Sigmoid colon (tissue), 7 donors: ENCODE results near the gene SALL4. TPM values are rescaled to one million over a fixed set of nuclear protein-coding genes. Genes with fewer than 3 reads are reported as not detected.

ENCODE experiments used
- DNase-seq: peaks from one replicate; pipeline ENCODE4 v3.0.0-alpha.2; 2019
- H3K27ac ChIP-seq, 4 donors: fragments of 200-600 bp; sonication (generic); one replicate each; pipeline ENCODE4 v1.5.1; 2016 to 2019; ENCODE audit warnings: mild to moderate bottlenecking in 1 of 4
- H3K27me3 ChIP-seq, 3 donors: fragments of 200-600 bp; sonication (generic); one replicate each; pipeline ENCODE4 v1.5.1; 2019; ENCODE audit warnings: mild to moderate bottlenecking in 1 of 3
- H3K36me3 ChIP-seq, 4 donors: fragments of 200-600 bp; sonication (generic); one replicate each; pipeline ENCODE4 v1.5.1; 2016 to 2019
- H3K4me1 ChIP-seq, 4 donors: fragments of 200-600 bp; sonication (generic); one replicate each; pipeline ENCODE4 v1.5.1; 2017 to 2019
- H3K4me3 ChIP-seq, 4 donors: fragments of 200-600 bp; sonication (generic); one replicate each; pipeline ENCODE4 v1.5.1; 2017 to 2019; ENCODE audit warnings: mild to moderate bottlenecking in 2 of 4, moderate library complexity in 1 of 4
- H3K9me3 ChIP-seq, 4 donors: fragments of 200-600 bp in 3 of 4; sonication (generic) in 3 of 4; one replicate each; pipeline versions ENCODE4 v1.5.1 to v1.6.1; 2013 to 2019
- CTCF ChIP-seq, 4 experiments: fragments of 450-650 bp in 3 of 4; fragments of 200-600 bp in 1 of 4; IDR thresholded peaks; one replicate each; pipeline ENCODE4 v1.5.1; 2016 to 2019; ENCODE audit warnings: antibody characterized with exemption in 4 of 4, mild to moderate bottlenecking in 3 of 4, moderate library complexity in 2 of 4
- EP300 ChIP-seq, 4 donors: sonication (generic); formaldehyde crosslinking; IDR thresholded peaks; one replicate each; pipeline ENCODE4 v1.6.1; 2017; ENCODE audit warnings: antibody characterized with exemption in 4 of 4
- POLR2A ChIP-seq, 2 donors: fragments of 450-650 bp; IDR thresholded peaks; one replicate each; pipeline ENCODE4 v1.6.1; 2016; ENCODE audit warnings: antibody characterized with exemption in 2 of 2, mild to moderate bottlenecking in 2 of 2, moderate library complexity in 2 of 2
- POLR2AphosphoS5 ChIP-seq, 4 donors: sonication (generic); formaldehyde crosslinking; IDR thresholded peaks; one replicate each; pipeline ENCODE4 v1.6.1; 2017; ENCODE audit warnings: antibody characterized with exemption in 4 of 4
- WGBS, 2 donors: extraction: QIAGEN DNeasy Blood & Tissue Kit; methylation state at CpG; one replicate each; pipeline ENCODE4 v1.1.7; 2013; 5-methylcytosine and 5-hydroxymethylcytosine counted together
- intact Hi-C: fragments of 100-400 bp; cut with DNase I; formaldehyde crosslinking; loops from one replicate; pipeline ENCODE4 v1.15.1; 2023
- polyA plus RNA-seq, 3 donors: library from polyadenylated mRNA; stranded (reverse); fragments of 200-250 nt; gene quantifications; one replicate each; pipeline ENCODE4 v1.2.3, GENCODE V29; 2013
- total RNA-seq, 4 donors: library from RNA; depleted of rRNA; stranded (reverse); fragments of >200 nt; gene quantifications; one replicate each; pipeline ENCODE4 v1.1.0, GENCODE V29; 2016
- donor health status: healthy with polysubstance abuse.
- donor health status: Bipolar disorder and iron deficiency.
- donor health status: healthy.

Gene SALL4
- total and polyA plus RNA-seq, 7 donors: 0.12 to 3.0 (median 0.60) TPM; not detected in 4

DNA sequence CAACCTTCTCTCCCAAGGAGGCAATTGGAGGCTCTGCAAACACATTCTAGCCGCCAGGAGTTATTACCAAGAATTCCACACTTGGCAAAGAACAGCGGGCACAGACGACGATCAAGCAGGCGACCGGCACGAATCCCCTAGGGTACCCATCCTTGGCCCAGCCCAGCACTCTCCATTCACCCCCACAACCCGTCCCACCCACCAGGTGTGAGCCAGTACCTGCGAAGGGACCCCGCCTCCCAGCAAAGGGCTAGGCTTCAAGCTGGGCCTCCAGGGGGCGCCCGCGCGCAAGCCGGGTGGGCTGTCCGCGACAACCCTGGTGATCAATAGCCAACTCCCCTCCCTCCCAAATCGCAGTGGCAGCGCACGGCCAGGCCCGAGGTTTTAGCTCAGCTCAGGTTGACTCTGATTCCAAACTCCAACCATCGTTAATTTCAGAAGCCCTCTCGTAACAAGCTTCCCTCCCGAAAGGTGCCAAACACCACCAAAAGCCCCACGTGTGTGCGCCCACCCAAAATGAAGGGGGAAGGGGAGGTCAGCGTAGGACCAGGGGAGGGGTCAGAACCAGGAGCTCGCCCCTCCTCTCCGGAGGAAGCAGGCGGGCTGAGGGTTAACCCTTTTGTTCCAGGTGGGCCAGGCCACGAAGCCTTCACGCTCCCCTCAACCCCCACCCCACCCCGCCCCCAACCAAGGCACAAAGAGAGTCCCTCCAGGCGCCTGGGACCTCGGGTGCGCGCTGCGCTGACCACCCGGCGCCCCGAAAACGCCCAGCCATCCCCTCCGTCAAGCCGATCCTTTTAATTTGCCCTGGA is 2.1 kb downstream of the SALL4 start:
- Histone ChIP-seq H3K9me3 (no peaks in the 10 kb centered on the region), H3K4me1 (peaks cover 0 to 30% (median 24%) of the 10 kb centered on the region in 4 donors), H3K4me3 (peak overlapping the region in 3 of 4 donors; percentile 28 to 45 (median 42)), H3K27ac (no peak overlapping the region), H3K36me3 (no peaks in the 10 kb centered on the region), H3K27me3 (peaks cover 19 to 54% (median 41%) of the 10 kb centered on the region in 3 donors)
- TF ChIP-seq CTCF (IDR thresholded peaks at IDR 0.05) (peak; percentile 23 to 60 (median 48)), EP300 (IDR thresholded peaks at IDR 0.05) (no peak)
- no peak for DNase-seq
- intact Hi-C loops: no loop called here
- 1% methylated on average over 44 of the region's 44 CpGs for WGBS, 2 donors

DNA sequence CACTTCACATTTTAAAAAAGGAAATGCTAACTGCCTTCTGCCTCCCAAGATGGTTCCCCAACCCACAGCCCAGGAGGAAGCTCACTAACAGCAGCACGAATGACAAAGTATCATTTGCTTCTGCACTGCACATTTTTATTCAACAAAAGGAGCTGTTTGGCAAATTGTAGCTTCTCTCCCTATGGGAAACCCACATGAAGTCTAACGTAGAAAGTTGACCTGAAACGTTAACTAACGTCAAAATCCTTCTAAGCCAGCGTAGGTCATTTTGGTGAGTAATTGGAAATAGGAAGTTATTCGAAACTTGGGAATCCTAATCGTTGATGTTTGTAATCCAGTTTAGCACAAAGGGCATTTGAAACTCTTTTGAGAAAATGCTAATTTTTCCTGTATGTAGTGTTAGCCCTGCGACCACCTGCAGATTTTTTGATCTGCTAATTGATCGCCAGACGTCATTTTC is 2.9 kb downstream of the SALL4 start:
- H3K4me1 ChIP-seq: peaks cover 0 to 30% (median 24%) of the 10 kb centered on the region in 4 donors
- peaks cover 19 to 54% (median 41%) of the 10 kb centered on the region in 3 donors for H3K27me3 ChIP-seq
- H3K36me3 ChIP-seq: no peaks in the 10 kb centered on the region
- intact Hi-C loops: no loop called here
- no peak for DNase-seq
- no peak for TF ChIP-seq EP300 (IDR thresholded peaks at IDR 0.05)
- TF ChIP-seq CTCF (IDR thresholded peaks at IDR 0.05): no peak
- TF ChIP-seq POLR2AphosphoS5 (IDR thresholded peaks at IDR 0.05): no peak
- TF ChIP-seq POLR2A (IDR thresholded peaks at IDR 0.05): no peak
- H3K4me3 ChIP-seq: no peak overlapping the region
- no peak overlapping the region for H3K27ac ChIP-seq
- 36 to 60% methylated on average over 10 of the region's 10 CpGs for WGBS, 2 donors
- no peaks in the 10 kb centered on the region for H3K9me3 ChIP-seq

- Histone ChIP-seq H3K9me3 (no peaks in the 10 kb centered on the region), H3K27me3 (peaks cover 19 to 49% (median 41%) of the 10 kb centered on the region in 3 donors), H3K4me3 (no peak overlapping the region), H3K27ac (no peak overlapping the region), H3K36me3 (no peaks in the 10 kb centered on the region), H3K4me1 (peaks cover 0 to 30% (median 24%) of the 10 kb centered on the region in 4 donors)
- no peak for DNase-seq
- intact Hi-C loops: no loop called here
- TF ChIP-seq POLR2AphosphoS5 (IDR thresholded peaks at IDR 0.05) (no peak), CTCF (IDR thresholded peaks at IDR 0.05) (no peak), POLR2A (IDR thresholded peaks at IDR 0.05) (no peak), EP300 (IDR thresholded peaks at IDR 0.05) (no peak)
- WGBS, 2 donors: 44 to 50% methylated on average over 3 of the region's 3 CpGs
Observed at GRCh38 chr20:51797357-51798025, 4.8 kb downstream of the SALL4 start.

GRCh38 chr20:51796340-51796739 is 6.0 kb downstream of the SALL4 start:
- Histone ChIP-seq H3K9me3 (no peaks in the 10 kb centered on the region), H3K36me3 (no peaks in the 10 kb centered on the region), H3K4me3 (no peak overlapping the region), H3K4me1 (peaks cover 0 to 22% (median 15%) of the 10 kb centered on the region in 4 donors), H3K27me3 (peaks cover 11 to 38% (median 29%) of the 10 kb centered on the region in 3 donors), H3K27ac (no peak overlapping the region)
- intact Hi-C loops: no loop called here
- TF ChIP-seq EP300 (IDR thresholded peaks at IDR 0.05) (no peak), CTCF (IDR thresholded peaks at IDR 0.05) (no peak), POLR2A (IDR thresholded peaks at IDR 0.05) (no peak), POLR2AphosphoS5 (IDR thresholded peaks at IDR 0.05) (no peak)
- DNase-seq: no peak
- 85 to 87% methylated on average over 3 of the region's 3 CpGs for WGBS, 2 donors
